Measurements from ENCODE around the gene VWA8.

VWA8 gene

DNA sequence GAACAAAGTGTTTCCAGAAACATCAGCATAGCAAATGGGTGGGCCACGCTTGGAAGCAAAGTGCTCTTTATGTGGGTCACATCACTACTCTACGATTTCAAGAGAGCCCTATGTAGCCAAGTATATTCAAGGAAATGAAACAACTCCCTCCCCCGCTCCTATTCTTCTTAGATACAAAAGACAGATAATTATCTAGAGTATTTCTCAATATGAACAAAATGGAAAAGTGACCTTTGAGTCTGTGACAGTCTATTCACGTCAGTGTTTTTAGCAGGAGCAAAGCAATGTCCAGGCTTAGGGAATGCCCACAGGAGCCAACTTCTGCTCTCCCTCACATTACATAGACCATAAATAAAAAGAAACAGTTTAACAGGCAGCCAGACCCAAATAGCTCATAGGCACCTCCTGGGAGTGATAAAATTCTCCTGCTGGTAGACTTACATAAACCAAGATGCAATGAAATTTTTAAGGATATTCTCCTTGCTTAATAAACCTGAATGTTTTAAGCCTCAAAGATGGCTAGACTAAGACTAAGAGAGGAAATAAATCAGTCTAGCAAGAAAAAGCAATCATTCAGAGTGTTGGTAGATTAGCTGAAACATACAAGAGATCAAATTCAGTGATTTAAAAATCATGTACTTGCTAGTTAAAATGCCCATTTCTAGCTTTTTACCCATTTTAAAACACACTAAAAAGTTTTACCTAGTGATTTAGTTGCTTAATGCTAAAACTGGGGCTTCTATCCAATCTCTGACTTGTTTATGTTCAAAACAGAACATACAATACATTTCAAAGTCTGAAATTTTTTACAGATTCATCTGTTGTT, 320.7 kb downstream of the VWA8 start (continued):
- TF ChIP-seq, protein P1, sequence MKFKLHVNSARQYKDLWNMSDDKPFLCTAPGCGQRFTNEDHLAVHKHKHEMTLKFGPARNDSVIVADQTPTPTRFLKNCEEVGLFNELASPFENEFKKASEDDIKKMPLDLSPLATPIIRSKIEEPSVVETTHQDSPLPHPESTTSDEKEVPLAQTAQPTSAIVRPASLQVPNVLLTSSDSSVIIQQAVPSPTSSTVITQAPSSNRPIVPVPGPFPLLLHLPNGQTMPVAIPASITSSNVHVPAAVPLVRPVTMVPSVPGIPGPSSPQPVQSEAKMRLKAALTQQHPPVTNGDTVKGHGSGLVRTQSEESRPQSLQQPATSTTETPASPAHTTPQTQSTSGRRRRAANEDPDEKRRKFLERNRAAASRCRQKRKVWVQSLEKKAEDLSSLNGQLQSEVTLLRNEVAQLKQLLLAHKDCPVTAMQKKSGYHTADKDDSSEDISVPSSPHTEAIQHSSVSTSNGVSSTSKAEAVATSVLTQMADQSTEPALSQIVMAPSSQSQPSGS (tag by site-specific recombination; IDR thresholded peaks at IDR 0.05; ENCODE audit: low read depth) = 0 out of 2 replicates have a peak, but pooled peaks have one; percentile 8
- TF ChIP-seq GLI2 (tag by site-specific recombination; IDR thresholded peaks at IDR 0.05; ENCODE audit: borderline replicate concordance, low read depth) (0 out of 2 replicates have a peak, but pooled peaks have one; percentile 28), YY1 (tag by site-specific recombination; IDR thresholded peaks at IDR 0.05) (no peak), ZNF23 (tag by site-specific recombination; IDR thresholded peaks at IDR 0.05; ENCODE audit: borderline replicate concordance) (no peak), OSR2 (tag by site-specific recombination; IDR thresholded peaks at IDR 0.05) (peak; percentile 83), ZNF248 (tag by site-specific recombination; IDR thresholded peaks at IDR 0.05) (no peak), ZNF214 (tag by site-specific recombination; IDR thresholded peaks at IDR 0.05; ENCODE audit: borderline replicate concordance) (no peak), ZNF626 (tag by site-specific recombination; IDR thresholded peaks at IDR 0.05) (no peak), TCF7L2 (IDR thresholded peaks at IDR 0.05; ENCODE audit: borderline replicate concordance, low read depth, low read length) (no peak), ZNF391 (tag by site-specific recombination; IDR thresholded peaks at IDR 0.05; ENCODE audit: borderline replicate concordance, low read depth) (no peak), ZNF596 (tag by site-specific recombination; IDR thresholded peaks at IDR 0.05) (peak; percentile 56; the same call in 1 of the 2 replicates), FEZF1 (tag by site-specific recombination; IDR thresholded peaks at IDR 0.05) (peak; percentile 61), IKZF3 (tag by site-specific recombination; IDR thresholded peaks at IDR 0.05) (peak; percentile 54; the same call in 1 of the 2 replicates), ZBTB7A (tag by site-specific recombination; IDR thresholded peaks at IDR 0.05; ENCODE audit: low read depth) (no peak), ZNF157 (tag by site-specific recombination; IDR thresholded peaks at IDR 0.05) (no peak), ZSCAN30 (tag by site-specific recombination; IDR thresholded peaks at IDR 0.05) (0 out of 2 replicates have a peak, but pooled peaks have one; percentile 49), ZBTB8A (tag by site-specific recombination; IDR thresholded peaks at IDR 0.05) (peak; percentile 28; the same call in 1 of the 2 replicates), HOXA7 (CRISPR knock-in tag; IDR thresholded peaks at IDR 0.05; ENCODE audit: borderline replicate concordance) (no peak), ZNF791 (tag by site-specific recombination; IDR thresholded peaks at IDR 0.05) (no peak), ZNF629 (tag by site-specific recombination; IDR thresholded peaks at IDR 0.05) (0 out of 2 replicates have a peak, but pooled peaks have one; percentile 11), ZNF132 (tag by site-specific recombination; IDR thresholded peaks at IDR 0.05; ENCODE audit: borderline replicate concordance) (no peak), ZNF510 (tag by site-specific recombination; IDR thresholded peaks at IDR 0.05; ENCODE audit: insufficient replicate concordance) (peak; percentile 82)
- TF ChIP-seq, protein P2, sequence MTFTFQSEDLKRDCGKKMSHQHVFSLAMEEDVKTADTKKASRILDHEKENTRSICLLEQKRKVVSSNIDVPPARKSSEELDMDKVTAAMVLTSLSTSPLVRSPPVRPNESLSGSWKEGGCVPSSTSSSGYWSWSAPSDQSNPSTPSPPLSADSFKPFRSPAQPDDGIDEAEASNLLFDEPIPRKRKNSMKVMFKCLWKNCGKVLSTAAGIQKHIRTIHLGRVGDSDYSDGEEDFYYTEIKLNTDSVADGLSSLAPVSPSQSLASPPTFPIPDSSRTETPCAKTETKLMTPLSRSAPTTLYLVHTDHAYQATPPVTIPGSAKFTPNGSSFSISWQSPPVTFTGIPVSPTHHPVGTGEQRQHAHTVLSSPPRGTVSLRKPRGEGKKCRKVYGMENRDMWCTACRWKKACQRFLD (tag by site-specific recombination; IDR thresholded peaks at IDR 0.05) = no peak
- TF ChIP-seq, protein P3, sequence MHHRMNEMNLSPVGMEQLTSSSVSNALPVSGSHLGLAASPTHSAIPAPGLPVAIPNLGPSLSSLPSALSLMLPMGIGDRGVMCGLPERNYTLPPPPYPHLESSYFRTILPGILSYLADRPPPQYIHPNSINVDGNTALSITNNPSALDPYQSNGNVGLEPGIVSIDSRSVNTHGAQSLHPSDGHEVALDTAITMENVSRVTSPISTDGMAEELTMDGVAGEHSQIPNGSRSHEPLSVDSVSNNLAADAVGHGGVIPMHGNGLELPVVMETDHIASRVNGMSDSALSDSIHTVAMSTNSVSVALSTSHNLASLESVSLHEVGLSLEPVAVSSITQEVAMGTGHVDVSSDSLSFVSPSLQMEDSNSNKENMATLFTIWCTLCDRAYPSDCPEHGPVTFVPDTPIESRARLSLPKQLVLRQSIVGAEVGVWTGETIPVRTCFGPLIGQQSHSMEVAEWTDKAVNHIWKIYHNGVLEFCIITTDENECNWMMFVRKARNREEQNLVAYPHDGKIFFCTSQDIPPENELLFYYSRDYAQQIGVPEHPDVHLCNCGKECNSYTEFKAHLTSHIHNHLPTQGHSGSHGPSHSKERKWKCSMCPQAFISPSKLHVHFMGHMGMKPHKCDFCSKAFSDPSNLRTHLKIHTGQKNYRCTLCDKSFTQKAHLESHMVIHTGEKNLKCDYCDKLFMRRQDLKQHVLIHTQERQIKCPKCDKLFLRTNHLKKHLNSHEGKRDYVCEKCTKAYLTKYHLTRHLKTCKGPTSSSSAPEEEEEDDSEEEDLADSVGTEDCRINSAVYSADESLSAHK (tag by site-specific recombination; IDR thresholded peaks at IDR 0.05) = peak; percentile 85
- TF ChIP-seq, protein P4, sequence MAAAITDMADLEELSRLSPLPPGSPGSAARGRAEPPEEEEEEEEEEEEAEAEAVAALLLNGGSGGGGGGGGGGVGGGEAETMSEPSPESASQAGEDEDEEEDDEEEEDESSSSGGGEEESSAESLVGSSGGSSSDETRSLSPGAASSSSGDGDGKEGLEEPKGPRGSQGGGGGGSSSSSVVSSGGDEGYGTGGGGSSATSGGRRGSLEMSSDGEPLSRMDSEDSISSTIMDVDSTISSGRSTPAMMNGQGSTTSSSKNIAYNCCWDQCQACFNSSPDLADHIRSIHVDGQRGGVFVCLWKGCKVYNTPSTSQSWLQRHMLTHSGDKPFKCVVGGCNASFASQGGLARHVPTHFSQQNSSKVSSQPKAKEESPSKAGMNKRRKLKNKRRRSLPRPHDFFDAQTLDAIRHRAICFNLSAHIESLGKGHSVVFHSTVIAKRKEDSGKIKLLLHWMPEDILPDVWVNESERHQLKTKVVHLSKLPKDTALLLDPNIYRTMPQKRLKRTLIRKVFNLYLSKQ (tag by site-specific recombination; IDR thresholded peaks at IDR 0.05; ENCODE audit: borderline replicate concordance) = no peak
- TF ChIP-seq, protein P5, sequence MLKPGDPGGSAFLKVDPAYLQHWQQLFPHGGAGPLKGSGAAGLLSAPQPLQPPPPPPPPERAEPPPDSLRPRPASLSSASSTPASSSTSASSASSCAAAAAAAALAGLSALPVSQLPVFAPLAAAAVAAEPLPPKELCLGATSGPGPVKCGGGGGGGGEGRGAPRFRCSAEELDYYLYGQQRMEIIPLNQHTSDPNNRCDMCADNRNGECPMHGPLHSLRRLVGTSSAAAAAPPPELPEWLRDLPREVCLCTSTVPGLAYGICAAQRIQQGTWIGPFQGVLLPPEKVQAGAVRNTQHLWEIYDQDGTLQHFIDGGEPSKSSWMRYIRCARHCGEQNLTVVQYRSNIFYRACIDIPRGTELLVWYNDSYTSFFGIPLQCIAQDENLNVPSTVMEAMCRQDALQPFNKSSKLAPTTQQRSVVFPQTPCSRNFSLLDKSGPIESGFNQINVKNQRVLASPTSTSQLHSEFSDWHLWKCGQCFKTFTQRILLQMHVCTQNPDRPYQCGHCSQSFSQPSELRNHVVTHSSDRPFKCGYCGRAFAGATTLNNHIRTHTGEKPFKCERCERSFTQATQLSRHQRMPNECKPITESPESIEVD (tag by site-specific recombination; IDR thresholded peaks at IDR 0.05) = peak; percentile 94
